Gastroesophageal sphincter (tissue), 3 donors: ENCODE measurements around the gene GK.

Experiments
- CTCF ChIP-seq, 4 experiments: fragments of 200-600 bp in 2 of 4; fragments of 450-650 bp in 2 of 4; sonication (generic) in 1 of 4; IDR thresholded peaks; one replicate each; pipeline ENCODE4 v1.5.1; 2017 to 2019; ENCODE audit warnings: antibody characterized with exemption in 4 of 4, mild to moderate bottlenecking in 2 of 4, moderate library complexity in 2 of 4
- EP300 ChIP-seq: sonication (generic); formaldehyde crosslinking; IDR thresholded peaks from one replicate; pipeline ENCODE4 v1.6.1; 2017; ENCODE audit warnings: antibody characterized with exemption, mild to moderate bottlenecking
- POLR2A ChIP-seq, 2 donors: fragments of 450-650 bp; IDR thresholded peaks; one replicate each; pipeline ENCODE4 v1.6.1; 2017; ENCODE audit warnings: antibody characterized with exemption in 2 of 2, mild to moderate bottlenecking in 2 of 2, moderate library complexity in 1 of 2

GRCh38 chrX:30663322-30663721, 10.1 kb downstream of the GK start:
- TF ChIP-seq CTCF (IDR thresholded peaks at IDR 0.05) (no peak), EP300 (no peak), POLR2A (IDR thresholded peaks at IDR 0.05) (no peak)
